ENCODE results near the gene TMEM80.
A peak's percentile ranks its signal among the peaks of the same experiment; 100 is the strongest.
"Not testable (repeated sequence)": the region's sequence is repeated elsewhere in the genome, so short reads cannot be mapped to it uniquely, and the experiment has no call there.

The TMEM80 gene

DNA sequence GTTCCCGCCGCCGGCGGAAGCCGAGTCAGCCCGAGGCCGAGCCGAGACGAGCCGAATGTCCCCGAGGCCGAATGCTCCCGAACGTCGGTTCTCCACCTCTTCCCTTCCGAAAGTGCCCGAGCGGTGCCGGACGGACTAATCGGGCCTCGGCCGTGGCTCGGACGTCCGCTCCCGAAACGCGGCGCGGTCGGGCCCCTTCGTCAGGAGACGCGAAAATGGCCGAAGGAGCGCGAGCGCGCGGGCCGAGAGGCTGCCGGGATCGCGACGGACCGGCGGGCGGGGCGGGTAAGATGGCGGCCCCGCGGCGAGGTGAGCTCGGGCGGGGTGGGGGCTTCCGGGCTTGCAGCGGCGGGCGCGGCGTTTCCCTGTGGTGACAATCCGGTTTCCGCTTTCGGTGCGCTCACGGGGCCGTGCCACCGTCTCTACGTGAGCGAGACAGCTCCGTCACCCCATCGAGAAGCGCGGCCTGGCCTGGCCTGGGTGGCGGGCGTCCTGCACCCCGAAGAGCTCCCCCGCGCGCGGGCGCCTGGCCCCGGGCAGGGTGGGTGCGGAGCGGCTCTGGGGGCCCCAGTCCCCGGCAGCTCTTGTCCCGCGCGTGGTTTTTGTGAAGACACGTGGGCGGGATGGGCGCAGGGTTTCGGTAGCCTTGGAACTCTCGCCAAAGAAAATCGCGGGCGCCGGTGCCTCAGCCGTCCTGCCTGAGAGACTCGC, at the start of gene TMEM80:
TSS of gene TMEM80 (plus strand) at position 279 of the 711 bp plus-strand sequence. CDS start at position 291, 12 bp downstream.
- DNase-seq = peak; percentile 95

DNA sequence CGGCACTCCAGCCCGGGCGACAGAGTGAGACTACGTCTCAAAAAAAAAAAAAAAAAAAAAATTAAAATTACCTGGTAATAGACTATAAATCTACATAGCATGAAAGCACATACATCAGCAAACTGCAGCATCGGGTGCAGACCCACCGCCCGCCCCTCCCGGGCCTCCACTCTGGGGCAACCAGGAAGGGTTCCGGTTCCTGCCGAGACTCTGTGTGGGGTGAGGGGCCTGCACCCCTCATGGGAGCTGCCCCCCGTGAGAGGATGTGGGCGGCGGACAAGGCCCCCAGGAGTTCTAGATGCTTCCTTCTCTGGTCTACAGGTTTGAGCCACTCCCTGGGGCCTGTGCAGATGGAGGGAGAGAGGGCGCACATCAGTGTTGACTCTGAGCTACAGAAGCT, 49.4 kb upstream of the TMEM80 start:
- DNase-seq = no peak

DNA sequence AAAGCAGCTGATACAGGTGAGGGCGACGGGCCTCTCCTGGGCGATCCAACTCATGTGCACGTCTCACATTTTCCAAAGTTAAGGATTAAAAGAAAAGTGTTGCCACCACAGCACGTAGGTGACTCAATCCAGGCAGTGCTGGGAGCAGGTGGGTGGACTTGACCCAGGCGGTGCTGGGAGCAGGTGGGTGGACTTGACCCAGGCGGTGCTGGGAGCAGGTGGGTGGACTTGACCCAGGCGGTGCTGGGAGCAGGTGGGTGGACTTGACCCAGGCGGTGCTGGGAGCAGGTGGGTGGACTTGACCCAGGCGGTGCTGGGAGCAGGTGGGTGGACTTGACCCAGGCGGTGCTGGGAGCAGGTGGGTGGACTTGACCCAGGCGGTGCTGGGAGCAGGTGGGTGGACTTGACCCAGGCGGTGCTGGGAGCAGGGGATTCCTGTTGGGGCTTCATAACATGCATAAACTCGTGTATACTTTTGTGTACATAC, 47.9 kb upstream of the TMEM80 start:
- not testable (repeated sequence) for DNase-seq

DNA sequence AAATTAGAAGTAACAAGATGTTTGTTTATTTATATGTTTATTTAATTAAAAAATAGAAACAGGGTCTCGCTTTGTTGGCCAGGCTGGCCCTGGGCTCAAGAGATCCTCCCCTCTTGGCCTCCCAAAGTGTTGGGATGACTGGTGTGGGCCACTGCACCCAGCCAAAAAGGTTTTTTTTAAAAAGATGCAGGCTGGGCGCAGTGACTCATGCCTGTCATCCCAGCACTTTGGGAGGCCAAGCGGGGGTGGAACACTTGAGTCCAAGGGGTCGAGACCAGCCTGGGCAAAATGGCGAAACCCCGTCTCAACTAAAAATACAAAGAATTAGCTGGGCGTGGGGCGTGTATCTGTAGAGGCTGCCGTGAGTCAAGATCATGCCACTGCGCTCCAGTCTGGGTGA, 45.1 kb upstream of the TMEM80 start:
- DNase-seq = no peak

DNA sequence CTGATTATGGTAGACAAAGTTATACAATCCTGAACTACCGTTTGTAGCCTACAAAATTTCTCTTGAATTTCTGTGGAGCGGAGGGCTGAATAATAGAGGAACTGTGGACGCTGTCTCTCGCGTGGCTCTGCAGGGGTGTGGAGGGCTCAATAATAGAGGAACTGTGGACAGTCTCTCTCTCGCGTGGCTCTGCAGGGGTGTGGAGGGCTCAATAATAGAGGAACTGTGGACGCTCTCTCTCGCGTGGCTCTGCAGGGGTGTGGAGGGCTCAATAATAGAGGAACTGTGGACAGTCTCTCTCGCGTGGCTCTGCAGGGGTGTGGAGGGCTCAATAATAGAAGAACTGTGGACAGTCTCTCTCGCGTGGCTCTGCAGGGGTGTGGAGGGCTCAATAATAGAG, 42.5 kb upstream of the TMEM80 start:
- DNase-seq = not testable (repeated sequence)

DNA sequence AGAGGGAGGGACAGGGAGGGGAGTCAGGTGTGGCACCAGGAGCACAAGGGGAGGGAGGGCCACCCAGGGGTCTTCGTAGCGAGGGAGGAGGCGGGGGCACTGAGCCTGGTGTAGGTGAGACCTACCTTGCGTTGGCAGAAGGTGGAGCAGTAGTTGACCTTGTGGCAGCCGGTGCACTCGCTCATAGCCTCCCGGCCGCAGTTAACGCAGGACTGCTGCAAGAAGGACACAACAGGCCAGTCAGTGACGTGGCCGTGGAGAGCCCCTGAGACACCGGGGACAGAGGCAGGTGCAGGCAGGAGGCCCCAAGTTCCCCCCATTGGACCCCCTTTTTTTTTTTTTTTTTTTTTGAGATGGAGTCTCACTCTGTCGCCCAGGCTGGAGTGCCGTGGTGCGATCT, 41.8 kb upstream of the TMEM80 start:
- DNase-seq = no peak

DNA sequence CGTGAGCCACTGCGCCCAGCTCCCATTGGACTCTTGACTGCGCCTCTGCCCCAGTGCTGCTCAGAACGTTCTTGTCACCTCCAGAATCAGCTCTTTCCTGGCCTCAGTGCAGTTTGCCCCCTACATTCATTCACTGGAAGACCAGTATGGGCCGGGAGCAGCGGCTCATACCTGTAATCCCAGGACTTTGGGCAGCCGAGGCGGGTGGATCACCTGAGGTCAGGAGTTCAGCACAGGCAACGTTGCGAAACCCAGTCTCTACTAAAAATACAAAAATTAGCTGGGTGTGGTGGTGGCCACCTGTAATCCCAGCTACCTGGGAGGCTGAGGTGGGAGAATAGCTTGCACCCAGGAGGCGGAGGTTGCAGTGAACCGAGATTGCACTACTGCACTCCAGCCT, 41.2 kb upstream of the TMEM80 start:
- not testable (repeated sequence) for DNase-seq

DNA sequence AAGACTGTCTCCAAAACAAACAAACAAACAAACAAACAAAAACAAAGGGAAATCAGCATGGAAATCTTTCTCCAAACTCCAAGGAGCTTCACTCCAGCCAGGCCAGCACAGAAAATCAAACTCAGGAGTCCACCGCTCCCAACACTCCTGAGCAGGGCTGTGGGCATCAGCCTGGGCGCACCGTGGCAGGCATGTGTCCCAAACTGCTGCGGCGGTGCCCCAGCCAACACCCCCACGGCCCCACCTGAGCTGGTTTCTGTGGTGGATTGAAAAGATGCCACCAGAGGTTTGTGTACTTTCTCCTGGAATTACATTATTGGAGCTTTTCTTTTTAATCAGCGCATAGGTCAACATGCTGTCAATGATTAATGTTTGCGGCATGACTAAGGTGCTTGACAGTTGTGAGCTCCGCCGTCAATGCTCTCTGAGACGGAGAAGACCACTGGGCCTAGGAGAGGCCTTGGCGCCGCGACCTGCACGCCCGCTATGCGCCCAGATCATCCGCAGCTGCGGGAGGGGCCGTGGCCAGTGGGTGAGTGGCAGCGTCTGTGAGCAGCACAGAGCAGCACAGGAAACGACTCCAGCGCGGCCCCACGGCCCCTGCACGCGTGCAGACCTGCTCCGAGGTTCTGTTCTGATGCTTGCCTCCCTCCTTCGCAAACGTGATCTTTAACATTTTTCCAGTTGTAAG, 40.4 kb upstream of the TMEM80 start:
- no peak for DNase-seq

DNA sequence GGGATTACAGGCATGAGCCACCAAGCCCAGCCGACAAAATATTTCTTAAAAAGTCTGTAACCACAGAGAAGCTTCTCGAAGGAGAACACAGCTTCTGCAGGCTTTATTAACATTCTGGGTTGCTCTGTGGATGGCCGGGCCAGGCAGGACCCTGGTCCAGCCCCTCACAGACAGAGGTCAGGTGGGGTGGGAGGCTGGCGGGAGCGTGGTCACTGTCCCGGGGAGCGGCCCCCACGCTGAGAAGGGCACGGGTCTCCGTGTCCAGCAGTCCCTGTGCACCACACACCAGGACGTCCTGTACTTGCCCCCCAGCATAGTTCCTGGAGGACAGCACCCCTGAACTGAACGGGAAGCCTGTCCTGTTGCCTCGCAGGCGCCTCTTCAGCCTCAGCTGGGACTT, 39.2 kb upstream of the TMEM80 start:
- no peak for DNase-seq

DNA sequence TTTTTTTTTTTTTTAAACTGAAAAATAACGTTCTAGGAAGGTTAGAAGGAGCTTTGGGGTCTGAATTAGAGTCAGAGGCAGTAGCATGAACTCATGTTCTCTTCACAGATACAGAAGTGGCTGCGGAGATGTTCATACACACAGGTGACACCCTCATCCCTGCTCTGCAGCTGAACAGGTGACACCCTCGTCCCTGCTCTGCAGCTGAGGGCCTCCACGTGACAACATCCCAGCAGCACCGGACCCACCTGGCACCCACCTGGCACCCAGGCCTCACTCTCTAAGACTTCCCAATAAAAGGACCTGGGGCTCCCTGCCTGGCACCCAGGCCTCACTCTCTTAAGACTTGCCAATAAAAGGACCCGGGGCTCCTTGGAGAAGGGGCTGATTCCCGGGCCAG, 38.8 kb upstream of the TMEM80 start:
- no peak for DNase-seq

DNA sequence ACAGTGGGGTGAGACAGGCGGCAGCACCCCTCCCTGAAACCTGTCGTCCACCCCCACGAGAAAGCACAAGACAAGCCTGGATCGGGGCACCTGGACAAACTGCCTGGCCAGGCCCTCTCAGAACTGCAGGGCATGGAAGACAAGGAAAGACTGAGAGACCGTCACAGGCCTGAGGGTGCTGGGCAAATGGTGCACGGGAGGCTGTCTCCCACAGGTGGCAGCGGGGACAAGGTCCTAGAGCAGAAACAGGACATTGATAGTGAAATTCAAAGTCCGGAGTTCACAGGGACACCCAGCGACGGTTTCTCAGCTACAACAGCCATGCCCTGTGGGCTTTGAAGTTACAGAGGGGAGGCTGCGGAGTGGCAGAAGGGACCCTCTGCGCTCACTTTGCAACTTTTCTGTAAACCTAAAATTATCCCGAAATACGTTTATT, 37.9 kb upstream of the TMEM80 start:
- DNase-seq = no peak

DNA sequence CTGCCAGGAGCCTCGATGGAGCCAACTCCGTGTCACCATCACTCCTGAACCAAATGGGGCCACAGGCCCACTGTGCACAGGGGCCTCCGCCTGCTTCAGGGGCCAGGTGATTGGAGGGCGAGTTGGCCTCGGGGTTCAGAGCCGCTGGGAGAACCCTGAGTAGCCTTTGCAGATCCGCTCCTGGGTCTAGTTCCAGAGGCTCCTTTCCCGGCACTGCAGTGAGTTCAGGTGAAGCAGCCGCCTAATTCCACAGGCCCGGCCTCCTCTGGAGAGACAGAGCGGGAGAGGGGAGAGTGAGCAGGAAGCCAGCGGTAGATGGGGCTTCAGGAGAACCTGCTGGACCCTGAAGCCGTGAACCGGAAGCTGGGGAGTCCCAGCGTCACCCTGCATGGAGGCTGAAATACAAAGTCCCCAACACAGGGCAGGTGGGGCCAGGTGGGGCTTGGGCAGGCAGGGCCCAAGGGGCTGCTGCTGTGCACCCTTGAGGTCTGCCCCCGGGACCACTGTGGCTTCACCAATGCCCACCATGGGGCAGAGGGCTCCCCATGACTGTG, 36.0 kb upstream of the TMEM80 start:
- no peak for DNase-seq

DNA sequence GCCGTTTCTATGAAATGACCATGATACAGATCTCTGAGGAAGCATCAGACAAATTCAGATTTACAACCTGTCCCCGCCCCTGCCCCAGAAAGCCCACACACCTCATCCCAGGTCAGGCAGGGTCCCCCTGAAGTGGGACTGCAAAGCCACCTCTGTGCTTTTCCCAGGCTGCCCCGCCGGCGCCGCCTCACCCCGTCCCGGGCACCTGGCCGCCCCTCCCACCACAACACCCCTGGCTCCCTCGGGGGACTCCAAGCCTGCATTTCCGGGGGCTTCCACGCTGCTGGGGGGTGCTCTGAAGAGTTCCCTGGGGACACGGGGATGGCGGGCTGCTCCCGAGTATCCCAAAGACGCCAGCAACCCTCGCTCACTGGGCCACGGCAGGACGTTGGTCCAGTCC, 35.3 kb upstream of the TMEM80 start:
- DNase-seq = no peak

DNA sequence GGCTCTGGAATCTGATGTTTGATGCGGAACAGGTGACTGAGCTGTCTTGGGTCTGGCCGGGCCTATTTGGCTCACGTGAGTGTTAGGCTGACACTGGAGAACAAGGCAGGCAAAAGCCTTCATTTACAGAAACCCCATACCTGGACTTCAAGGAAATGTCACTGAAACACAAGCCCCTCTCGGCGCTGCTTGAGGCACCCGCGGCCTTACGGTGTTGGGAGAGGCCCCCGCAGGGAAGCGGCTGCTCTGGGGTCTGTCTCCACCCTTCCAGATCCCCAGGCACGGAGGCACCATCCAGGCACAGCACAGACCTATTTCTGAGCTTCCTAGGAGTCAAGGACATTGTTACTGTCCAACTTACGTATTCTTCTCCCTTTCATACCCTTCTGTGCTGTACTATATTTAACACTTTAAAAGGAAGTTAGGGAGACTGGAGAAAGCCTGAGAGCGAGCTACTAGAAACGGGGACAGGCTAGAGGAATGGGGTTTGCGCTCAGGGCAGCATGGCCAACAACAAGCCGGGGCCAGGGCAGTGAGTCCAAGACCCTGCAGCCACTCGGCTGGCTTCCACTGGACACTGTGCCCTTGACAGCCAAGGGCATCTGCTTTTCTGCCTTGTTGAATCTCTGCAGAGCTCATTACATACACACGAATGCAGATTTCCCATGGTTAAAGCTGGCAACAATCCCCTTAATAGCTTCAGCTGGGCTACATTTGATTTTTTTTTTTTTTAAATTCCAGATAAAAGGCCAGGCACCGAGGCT, 34.8 kb upstream of the TMEM80 start:
- no peak for DNase-seq

DNA sequence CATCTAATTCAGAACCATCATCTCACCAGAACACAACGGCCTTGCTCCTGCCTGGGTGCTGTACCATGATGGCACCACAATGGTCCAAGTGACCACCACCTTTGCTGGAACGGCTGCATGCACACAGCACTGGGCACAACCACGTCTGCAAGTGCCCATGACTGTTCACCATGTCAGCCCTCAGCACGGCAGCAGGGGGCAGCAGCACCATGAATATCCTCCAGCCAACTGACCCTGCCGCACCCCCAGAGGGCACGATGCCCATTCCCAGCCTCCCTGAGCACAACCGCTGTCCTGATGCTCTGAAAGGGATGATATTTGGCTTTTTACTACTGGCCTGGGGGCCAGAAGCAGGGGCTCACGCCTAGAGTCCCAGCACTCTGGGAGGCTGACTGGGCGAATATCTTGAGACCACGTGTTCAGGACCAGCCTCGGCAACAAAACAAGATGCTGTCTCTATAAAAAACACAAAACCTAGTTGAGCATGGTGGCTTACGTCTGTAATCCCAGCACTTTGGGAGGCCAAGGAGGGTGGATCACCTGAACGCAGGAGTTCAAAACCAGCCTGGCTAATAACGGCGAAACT, 32.8 kb upstream of the TMEM80 start:
- peak; percentile 40 for DNase-seq

DNA sequence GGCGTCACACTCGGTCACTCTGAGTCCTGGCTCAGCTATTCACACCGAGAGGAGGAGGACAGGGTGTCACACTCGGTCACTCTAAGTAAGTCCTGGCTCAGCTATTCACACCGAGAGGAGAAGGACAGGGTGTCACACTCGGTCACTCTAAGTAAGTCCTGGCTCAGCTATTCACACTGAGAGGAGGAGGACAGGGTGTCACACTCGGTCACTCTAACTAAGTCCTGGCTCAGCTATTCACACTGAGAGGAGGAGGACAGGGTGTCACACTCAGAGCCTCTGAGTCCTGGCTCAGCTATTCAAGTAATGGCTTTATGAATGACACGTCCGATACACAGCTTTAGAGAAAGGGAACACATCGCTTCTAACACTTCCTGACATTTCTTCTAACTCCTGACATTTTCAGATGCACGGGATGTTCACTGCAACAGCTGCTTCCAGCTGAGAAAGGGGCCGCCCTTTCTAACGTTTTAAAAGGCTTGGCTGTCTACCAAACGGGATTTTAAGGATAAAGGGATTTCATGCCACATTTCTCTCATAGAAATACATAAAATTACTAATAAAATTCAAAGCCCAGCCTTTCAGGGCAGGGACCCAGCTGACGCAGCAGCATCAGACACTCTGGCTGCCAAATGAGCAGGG, 30.4 kb upstream of the TMEM80 start:
- no peak for DNase-seq

DNA sequence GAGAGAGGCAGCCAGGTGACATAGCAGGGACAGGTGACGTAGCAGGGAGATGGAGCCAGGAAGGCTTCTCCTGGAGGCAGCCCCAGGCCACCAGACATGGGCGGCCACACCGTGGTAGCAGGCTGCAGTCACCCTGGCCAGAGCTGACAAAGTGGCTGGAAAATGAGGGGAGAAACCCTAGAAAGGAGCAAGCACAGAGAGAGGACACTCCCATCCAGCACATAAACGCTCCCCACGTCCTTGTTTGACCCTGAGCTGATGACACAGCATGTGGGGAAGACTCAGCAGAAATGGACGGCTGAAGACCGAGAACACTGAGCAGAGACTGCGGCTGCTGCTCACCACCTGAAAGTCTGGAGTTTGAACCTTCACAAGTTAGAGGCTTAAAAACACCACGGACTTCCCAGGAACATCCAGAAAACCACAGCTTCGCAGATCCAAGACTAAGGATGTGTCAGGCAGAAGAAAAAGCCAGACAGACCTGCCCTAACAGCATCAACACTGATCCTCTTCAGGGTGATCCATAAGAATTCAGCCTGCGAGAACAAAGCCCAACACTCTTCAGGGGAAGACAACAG, 29.8 kb upstream of the TMEM80 start:
- DNase-seq = no peak

DNA sequence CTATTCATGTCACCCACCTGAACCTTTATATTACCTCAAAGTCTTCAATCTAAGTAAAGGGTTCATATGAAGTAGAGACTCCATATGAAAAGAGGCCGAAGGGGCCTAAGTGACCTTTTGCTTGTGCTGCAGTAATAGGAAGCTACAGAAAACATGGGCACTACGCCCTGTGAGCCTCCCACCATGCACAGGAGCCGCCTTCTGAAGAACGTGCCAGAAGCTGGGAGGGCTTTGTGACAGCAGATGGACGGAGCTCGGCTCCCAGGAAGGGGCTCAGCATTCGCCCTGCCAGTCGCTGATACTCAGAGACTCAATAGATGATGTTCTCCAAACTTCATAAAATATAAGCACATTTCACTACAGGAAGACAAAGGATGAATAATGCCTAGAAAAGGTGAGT, 21.8 kb upstream of the TMEM80 start:
- no peak for DNase-seq

DNA sequence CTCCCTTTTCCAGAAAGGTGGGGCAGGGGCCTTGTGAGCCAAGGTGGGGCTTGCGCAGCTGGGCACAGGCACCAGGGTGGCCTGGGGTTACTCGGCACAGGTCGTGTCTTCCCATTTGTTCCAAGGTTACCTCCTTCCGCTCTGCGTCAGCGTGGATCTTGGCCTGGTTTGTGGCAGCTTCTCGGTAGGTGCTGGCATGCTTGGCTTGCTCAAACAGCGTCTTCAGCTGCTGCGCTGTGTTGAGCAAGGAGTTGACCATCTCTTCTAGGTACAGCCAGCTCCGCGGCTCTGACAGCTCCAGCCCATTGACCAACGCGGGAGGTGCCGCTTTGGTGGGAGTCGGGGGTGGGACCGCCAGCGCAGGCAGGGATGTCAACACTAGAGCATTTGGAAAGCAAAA, 21.2 kb upstream of the TMEM80 start:
- DNase-seq = no peak

DNA sequence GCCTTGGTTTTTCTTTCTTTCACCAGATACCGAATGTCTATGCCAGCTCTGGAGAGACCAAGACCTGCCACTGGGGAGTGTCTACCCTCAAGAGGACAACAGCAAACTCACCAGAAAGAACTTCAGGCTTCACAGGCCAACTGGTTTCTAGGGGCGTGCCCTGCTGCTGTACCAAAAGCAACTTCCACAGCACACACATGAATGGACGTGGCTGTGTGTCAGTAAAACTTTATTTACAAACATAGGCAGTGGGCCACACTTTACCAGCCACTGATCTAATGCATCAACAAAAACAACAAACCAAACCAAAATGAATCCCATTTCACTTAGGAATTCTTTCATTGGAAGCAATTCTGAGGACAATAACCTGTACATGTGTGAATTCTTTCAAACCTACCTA, 17.3 kb upstream of the TMEM80 start:
- no peak for DNase-seq

DNA sequence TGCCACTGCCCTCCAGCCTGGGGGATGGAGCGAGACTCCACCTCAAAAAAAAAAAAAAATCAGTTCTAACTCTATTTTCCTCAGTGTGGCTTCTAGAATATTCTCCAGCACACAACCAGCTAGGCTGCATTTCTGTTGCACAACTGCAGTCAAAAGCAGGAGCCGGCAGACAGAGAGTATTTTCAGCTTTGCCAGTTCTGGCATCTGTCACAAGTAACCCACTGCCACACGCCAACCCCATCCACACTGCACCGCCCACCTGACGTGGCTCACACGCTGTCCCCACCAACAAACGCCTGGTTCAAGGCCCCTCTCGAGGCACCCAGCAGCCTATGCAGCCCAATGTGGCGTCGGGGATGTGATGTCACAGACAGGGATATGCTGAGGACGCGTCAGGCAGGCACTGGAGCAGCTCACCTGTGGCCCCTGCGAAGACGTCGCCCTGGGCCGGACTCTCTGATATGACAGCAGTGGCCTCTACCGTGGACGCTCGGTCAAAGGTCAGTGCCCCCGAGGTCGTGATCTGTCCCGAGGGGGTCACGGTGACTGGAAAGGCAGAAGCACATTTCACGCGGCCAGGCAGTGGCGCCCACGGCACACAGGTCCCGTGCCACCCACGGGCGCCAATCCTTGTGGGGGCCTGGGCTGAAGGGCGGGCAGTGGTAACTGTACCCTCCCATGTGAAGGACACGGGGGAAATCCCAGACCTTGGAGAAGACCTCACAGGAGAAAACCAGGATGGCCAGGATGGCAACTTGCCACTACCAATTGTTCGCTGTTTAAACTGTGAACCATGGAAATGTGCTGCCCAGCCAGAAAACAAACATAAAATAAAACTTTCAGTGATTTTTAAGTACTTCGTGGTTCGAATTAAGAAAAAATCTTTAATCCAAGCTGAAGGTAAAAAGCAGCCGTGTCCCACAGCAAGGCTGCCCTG, 16.1 kb upstream of the TMEM80 start:
- DNase-seq = no peak
